GM12878 (cell line): ENCODE data around the gene NLRC3. TPM values are rescaled to one million over a fixed set of nuclear protein-coding genes. Genes with fewer than 3 reads are reported as not detected.
A peak's percentile ranks its signal among the peaks of the same experiment; 100 is the strongest.

Source experiments
- ATAC-seq: fragments of 200-7000 bp; cut with Tn5 transposase; 3 replicates; pipeline ENCODE4 v1.9.1; 2020; ENCODE audit warnings: mild to moderate bottlenecking, moderate library complexity
- BruUV-seq: library from RNA; stranded (reverse); fragments of 400-500 nt; replicated peaks from 2 replicates; lab custom pipeline; 2021; lab: Mats Ljungman, UMichigan
- CTCF ChIA-PET: fragments of 300-600 bp; sonication (Branson Sonifier 250); formaldehyde crosslinking; extraction: SDS; loops from one replicate; lab custom pipeline; 2021; ENCODE audit warnings: inconsistent platforms; lab: Yijun Ruan, JAX
- POLR2A ChIA-PET: fragments of 350-600 bp; formaldehyde crosslinking; extraction: SDS; loops from one replicate; lab custom pipeline; 2021; ENCODE audit warnings: inconsistent platforms; lab: Charles Lee
- RAD21 ChIA-PET: fragments of 300-600 bp; sonication (Branson Sonifier 250); formaldehyde crosslinking; loops from one replicate; lab custom pipeline; 2023; ENCODE audit warnings: antibody characterized with exemption; ENCODE audit not compliant: unreplicated experiment; lab: Charles Lee
- SMC1A ChIA-PET: fragments of 300-600 bp; sonication (Branson Sonifier 250); formaldehyde crosslinking; loops from one replicate; lab custom pipeline; 2023; ENCODE audit not compliant: unreplicated experiment, uncharacterized antibody; lab: Charles Lee
- DNase-seq: peaks from one replicate; pipeline ENCODE4 v3.0.0-alpha.2; 2011; ENCODE audit warnings: low read depth, low spot score
- FAIRE-seq: peaks from 3 replicates; lab custom pipeline; 2011; peaks lifted over from hg19 to GRCh38; lab: Jason Lieb, UNC
- H2AFZ ChIP-seq: 2 replicates; pipeline ENCODE4 v1.6.0; 2011; ENCODE audit warnings: low read depth, low read length, control low read depth; ENCODE audit not compliant: control insufficient read depth
- H3K27ac ChIP-seq: 2 replicates; pipeline ENCODE4 v1.5.1; 2011; ENCODE audit warnings: control low read depth; ENCODE audit not compliant: control insufficient read depth, insufficient read depth
- H3K27me3 ChIP-seq, 2 experiments: replicated peaks in 1 of 2; 2 replicates each; pipeline versions ENCODE4 v1.6.0 to v1.6.1; 2011; ENCODE audit warnings: low read length in 1 of 2; ENCODE audit not compliant: control insufficient read depth in 2 of 2, insufficient read depth in 2 of 2
- H3K36me3 ChIP-seq, 2 experiments: 2 replicates each; pipeline ENCODE4 v1.5.1; 2011; ENCODE audit warnings: low read length in 1 of 2; ENCODE audit not compliant: control insufficient read depth in 2 of 2, insufficient read depth in 2 of 2
- H3K4me1 ChIP-seq: 2 replicates; pipeline ENCODE4 v1.6.1; 2011; ENCODE audit warnings: mild to moderate bottlenecking, low read length, moderate library complexity, mixed read lengths; ENCODE audit not compliant: control insufficient read depth, insufficient read depth
- H3K4me2 ChIP-seq: 2 replicates; pipeline ENCODE4 v1.6.0; 2011; ENCODE audit warnings: control low read depth; ENCODE audit not compliant: control insufficient read depth, insufficient read depth
- H3K4me3 ChIP-seq: fragments of 200-600 bp; sonication (generic); 2 replicates; pipeline ENCODE4 v1.5.1; 2016
- H3K79me2 ChIP-seq: 2 replicates; pipeline ENCODE4 v1.6.0; 2011; ENCODE audit warnings: low read length; ENCODE audit not compliant: control insufficient read depth, insufficient read depth
- H3K9ac ChIP-seq: 2 replicates; pipeline ENCODE4 v1.8.0; 2011; ENCODE audit warnings: low read length, control low read depth, mixed read lengths; ENCODE audit not compliant: control insufficient read depth, insufficient read depth
- H3K9me3 ChIP-seq: replicated peaks from 3 replicates; pipeline ENCODE4 v1.5.1; 2011; ENCODE audit warnings: mild to moderate bottlenecking, low read length; ENCODE audit not compliant: control insufficient read depth, insufficient read depth
- H4K20me1 ChIP-seq: 2 replicates; pipeline ENCODE4 v1.6.0; 2011; ENCODE audit not compliant: control insufficient read depth, insufficient read depth
- CEBPB ChIP-seq, 2 experiments: fragments of 150-350 bp in 1 of 2; IDR thresholded peaks; 2 replicates each; pipeline ENCODE4 v1.6.1; 2012 to 2014; ENCODE audit warnings: low read depth in 2 of 2, low read length in 2 of 2, borderline replicate concordance in 1 of 2, inconsistent platforms in 1 of 2
- EED ChIP-seq: sonication (generic); IDR thresholded peaks from 2 replicates; pipeline ENCODE4 v1.6.1; 2016; ENCODE audit warnings: antibody characterized with exemption, low read depth
- HDAC6 ChIP-seq: fragments of 200-600 bp; sonication (generic); IDR thresholded peaks from one replicate; pipeline ENCODE4 v1.8.0; 2017; ENCODE audit warnings: antibody characterized with exemption; ENCODE audit not compliant: unreplicated experiment
- POLR2A ChIP-seq: IDR thresholded peaks from 2 replicates; pipeline ENCODE4 v1.6.1; 2011; ENCODE audit warnings: low read depth, mild to moderate bottlenecking, low read length
- RAD51 ChIP-seq: fragments of 450-650 bp; IDR thresholded peaks from 2 replicates; pipeline ENCODE4 v1.6.1; 2016; ENCODE audit warnings: moderate library complexity, mild to moderate bottlenecking, inconsistent platforms
- RUNX3 ChIP-seq: IDR thresholded peaks from 2 replicates; pipeline ENCODE4 v1.6.1; 2012; ENCODE audit warnings: low read length, inconsistent platforms
- SKIL ChIP-seq: fragments of 450-650 bp; IDR thresholded peaks from 2 replicates; pipeline ENCODE4 v1.6.1; 2017; ENCODE audit warnings: mild to moderate bottlenecking, low read depth, inconsistent platforms; ENCODE audit not compliant: poor library complexity, severe bottlenecking
- TARDBP ChIP-seq: IDR thresholded peaks from 2 replicates; pipeline ENCODE4 v1.6.1; 2016; ENCODE audit warnings: borderline replicate concordance
- WGBS: methylation state at CpG from one replicate; pipeline ENCODE4 v1.1.6; 2016; ENCODE audit warnings: low lambda C conversion rate; ENCODE audit not compliant: insufficient replicate concordance, insufficient coverage; ENCODE audit errors: missing lambda C conversion rate; 5-methylcytosine and 5-hydroxymethylcytosine counted together
- in situ Hi-C: fragments of 300-500 bp; cut with MboI; formaldehyde crosslinking; loops from 9 replicates; pipeline ENCODE4 v1.14.3; 2018; ENCODE audit warnings: mixed read lengths
- intact Hi-C: fragments of 100-400 bp; cut with micrococcal nuclease; formaldehyde crosslinking; loops from one replicate; pipeline ENCODE4 v1.14.2; 2022; ENCODE audit not compliant: unreplicated experiment
- polyA plus RNA-seq, 11 experiments: library from polyadenylated mRNA; depleted of rRNA in 4 of 11; unstranded in 6 of 11; stranded (reverse) in 5 of 11; fragments of >200 nt; fragmentation: Nextera tagmentation in 4 of 11; fragmentation: Illumina TruSeq in 1 of 11; extraction: Ambion mirVana in 4 of 11; extraction: Trizol in 1 of 11; gene quantifications; 1 replicate in 1 of 11; 2 replicates in 10 of 11; pipeline versions ENCODE4 v1.2.1 to v1.2.3, GENCODE V29; 2011 to 2016; ENCODE audit warnings: inconsistent platforms in 2 of 11, missing spikeins in 2 of 11, low read depth in 1 of 11
- total RNA-seq, 4 experiments: library from RNA; depleted of rRNA in 3 of 4; stranded (reverse); fragments of >200 nt in 3 of 4; fragmentation: Illumina TruSeq in 1 of 4; extraction: Trizol in 1 of 4; gene quantifications; 2 replicates each; pipeline versions ENCODE4 v1.2.1 to v1.2.3, GENCODE V29; 2013 to 2021

The NLRC3 gene
- total and polyA plus RNA-seq, 10 of the 15 experiments (the other 5 are each of a cell fraction or from before 2014, with no cell fraction given): 2.2 to 17.8 (median 7.6) TPM

GRCh38 chr16:3580251-3580651 lies 3.0 kb upstream of the NLRC3 start:
- no peaks in the 10 kb centered on the region for H4K20me1 ChIP-seq
- H3K9me3 ChIP-seq: no peaks in the 10 kb centered on the region
- CTCF ChIA-PET: no interaction called here
- in situ Hi-C loops: no loop called here
- RAD21 ChIA-PET: no interaction called here
- peak overlapping the region; percentile 57 for H3K27ac ChIP-seq
- H3K4me1 ChIP-seq: peaks cover 44% of the 10 kb centered on the region
- no peak for FAIRE-seq
- TF ChIP-seq SKIL: no peak
- peak; percentile 62 for TF ChIP-seq RUNX3
- no peak for TF ChIP-seq TARDBP
- TF ChIP-seq EED: peak; percentile 55; the same call in 1 of the 2 replicates
- WGBS: 91% methylated on average over 11 of the region's 11 CpGs
- intact Hi-C loops: no loop called here
- H3K9ac ChIP-seq: peak overlapping the region; percentile 30; the same call in 1 of the 2 replicates
- no peaks in the 10 kb centered on the region for H3K27me3 ChIP-seq
- peaks cover 21% of the 10 kb centered on the region for H3K79me2 ChIP-seq
- POLR2A ChIA-PET: interaction anchor here (0.6 to 1.4 kb wide), 2 partner anchors 30 to 59 kb away, joined by 3 read pairs; no protein-coding TSS in a partner anchor
- peak overlapping the region; percentile 34 for H3K4me2 ChIP-seq
- DNase-seq: no peak
- SMC1A ChIA-PET: no interaction called here
- ATAC-seq: no peak
- no peak overlapping the region for H3K4me3 ChIP-seq
- no TSS peak for BruUV-seq
- peaks cover 0 to 2% of the 10 kb centered on the region in 2 experiments; a peak in 1 of 4 replicates for H3K36me3 ChIP-seq
- no peak overlapping the region for H2AFZ ChIP-seq

- Histone ChIP-seq H3K27me3 (no peaks in the 10 kb centered on the region), H3K4me2 (peak overlapping the region; percentile 34), H3K9me3 (no peaks in the 10 kb centered on the region), H3K9ac (peak overlapping the region; percentile 30; the same call in 1 of the 2 replicates), H3K27ac (peak overlapping the region; percentile 57), H3K36me3 (peaks cover 0 to 2% of the 10 kb centered on the region in 2 experiments; a peak in 1 of 4 replicates), H2AFZ (no peak overlapping the region), H3K79me2 (peaks cover 23% of the 10 kb centered on the region), H3K4me1 (peaks cover 45% of the 10 kb centered on the region), H3K4me3 (no peak overlapping the region), H4K20me1 (no peaks in the 10 kb centered on the region)
- ChIA-PET POLR2A (interaction anchor here (1.4 kb wide), 1 partner anchor 30 kb away, joined by 3 read pairs; no protein-coding TSS in a partner anchor), SMC1A (interaction anchor here (1.6 kb wide), 1 partner anchor 32 kb away, joined by 4 read pairs; the partner anchor contains the start of gene SLX4), CTCF (no interaction called here), RAD21 (no interaction called here)
- TF ChIP-seq POLR2A (0 out of 2 replicates have a peak, but pooled peaks have one; percentile 36), HDAC6 (no peak), CEBPB (IDR thresholded peaks at IDR 0.05; ENCODE audit: borderline replicate concordance in 1 of 2, low read depth in 2 of 2, low read length in 2 of 2) (no peak), RAD51 (no peak)
- no TSS peak for BruUV-seq
- ATAC-seq: no peak
- intact Hi-C loops: loop anchor here (2.0 kb wide), 1 partner anchor 27 kb away; no protein-coding TSS in a partner anchor
- FAIRE-seq: no peak
- in situ Hi-C loops: no loop called here
- WGBS: 88% methylated on average over 7 of the region's 7 CpGs
- no peak for DNase-seq
Observed at GRCh38 chr16:3579776-3580175, 2.6 kb upstream of the NLRC3 start.
